Astrocyte of the hippocampus (primary cell): Measurements from ENCODE around the gene CCDC150.
"Not testable (repeated sequence)": the region's sequence is repeated elsewhere in the genome, so short reads cannot be mapped to it uniquely, and the experiment has no call there.

Experiments
- DNase-seq: peaks from one replicate; pipeline ENCODE4 v3.0.0; 2011; ENCODE audit warnings: low read depth, low spot score

Gene CCDC150

DNA sequence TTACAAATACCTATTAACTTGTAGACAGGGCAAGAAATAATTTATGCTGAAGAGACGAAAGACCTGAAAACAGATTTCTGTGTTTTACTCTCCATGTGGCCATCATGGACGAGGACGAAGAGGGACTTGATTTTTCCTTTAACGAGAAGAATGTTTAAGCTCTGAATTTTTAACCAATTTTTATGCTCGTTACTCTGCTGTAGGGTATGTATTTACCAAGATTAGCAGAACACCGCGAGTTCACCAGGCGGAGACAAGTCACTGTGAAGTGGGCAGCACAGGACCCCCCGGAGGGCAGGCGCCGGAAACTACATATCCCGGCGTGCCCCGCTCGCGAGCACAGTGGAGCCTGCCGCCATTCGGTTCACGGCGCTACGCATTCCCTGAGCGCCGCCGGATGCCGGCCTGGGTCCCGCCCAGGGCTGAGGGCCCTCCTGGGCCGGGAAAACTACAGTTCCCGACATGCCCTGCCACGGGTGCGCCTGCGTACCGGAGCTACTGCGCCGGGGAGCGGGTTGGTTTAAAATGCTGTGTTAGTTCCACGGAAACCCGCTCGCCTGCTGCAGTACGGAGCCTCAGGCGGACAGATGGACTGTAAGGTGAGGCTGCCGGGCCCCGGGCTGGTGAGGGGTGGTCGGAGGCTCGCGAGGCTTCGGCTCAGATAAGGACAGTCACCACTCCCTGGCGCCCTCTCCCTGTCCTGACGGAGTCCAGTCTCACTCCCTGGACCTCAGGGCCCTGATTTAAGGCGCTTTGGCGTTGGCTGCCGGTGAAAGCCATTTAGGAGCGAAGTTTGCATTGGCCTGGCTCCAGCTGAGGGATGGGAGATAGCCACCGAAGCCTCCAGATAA lies at the start of gene CCDC150:
CCDC150 (plus strand) TSS at position 536 of the 851 bp plus-strand sequence; CDS start at position 588, 52 bp downstream.
- peak; percentile 99 for DNase-seq

DNA sequence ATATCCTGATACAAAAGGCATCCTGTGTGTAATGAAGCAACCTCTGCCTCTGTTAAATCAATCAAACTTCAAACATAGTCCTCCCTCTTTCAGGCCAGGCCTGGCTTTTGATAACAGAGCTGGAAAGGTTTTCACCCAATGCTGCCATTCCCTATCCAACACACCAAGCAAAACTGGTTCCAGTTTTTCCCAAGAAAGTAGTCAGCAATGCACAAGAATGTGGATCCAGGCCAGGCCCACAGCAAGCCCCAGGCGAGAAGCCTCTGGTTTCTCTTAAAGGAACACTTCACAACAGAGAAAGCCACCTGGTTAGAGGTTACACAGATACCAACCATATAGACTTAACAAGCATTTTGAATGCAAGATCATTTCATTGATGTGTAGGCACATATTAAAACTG lies 49.2 kb upstream of the CCDC150 start:
- peak; percentile 73 for DNase-seq

DNA sequence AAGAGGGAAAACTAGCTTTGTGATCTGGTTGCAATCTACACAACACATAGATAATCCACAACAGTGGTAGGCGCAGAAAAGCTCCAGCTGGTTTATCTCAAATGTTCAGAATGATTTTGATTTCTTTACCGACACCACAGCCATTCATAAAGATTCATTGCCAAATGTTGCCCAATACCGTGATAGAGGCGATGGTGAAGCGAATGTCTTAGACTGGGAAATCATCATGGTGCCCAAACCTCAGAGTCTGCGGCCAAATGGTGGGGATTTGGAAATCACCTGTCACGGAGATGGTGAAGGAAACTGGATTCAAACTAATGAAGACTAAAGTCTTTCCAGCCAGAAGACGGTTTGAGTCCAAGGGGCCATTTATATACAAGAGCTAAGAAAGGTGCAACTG lies 48.5 kb upstream of the CCDC150 start:
- DNase-seq = no peak

DNA sequence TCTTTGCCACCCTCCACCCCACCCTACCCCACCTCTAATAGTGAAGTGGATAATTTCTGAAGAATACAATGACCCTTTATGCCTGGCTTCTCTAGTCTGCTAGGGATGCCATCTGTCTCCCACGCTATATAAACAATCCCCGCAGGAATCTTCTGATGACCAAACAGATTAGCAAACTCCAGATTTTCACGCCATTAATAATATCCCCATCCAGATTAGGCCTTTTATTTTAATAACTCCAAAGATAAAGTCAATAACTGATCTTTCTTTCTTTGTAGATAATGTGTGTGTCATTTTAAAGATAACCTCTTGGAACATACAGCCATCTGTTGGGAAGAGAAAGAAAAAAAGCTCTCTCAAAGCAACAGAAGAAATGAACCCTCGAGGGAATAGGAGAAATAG lies 47.9 kb upstream of the CCDC150 start:
- no peak for DNase-seq

DNA sequence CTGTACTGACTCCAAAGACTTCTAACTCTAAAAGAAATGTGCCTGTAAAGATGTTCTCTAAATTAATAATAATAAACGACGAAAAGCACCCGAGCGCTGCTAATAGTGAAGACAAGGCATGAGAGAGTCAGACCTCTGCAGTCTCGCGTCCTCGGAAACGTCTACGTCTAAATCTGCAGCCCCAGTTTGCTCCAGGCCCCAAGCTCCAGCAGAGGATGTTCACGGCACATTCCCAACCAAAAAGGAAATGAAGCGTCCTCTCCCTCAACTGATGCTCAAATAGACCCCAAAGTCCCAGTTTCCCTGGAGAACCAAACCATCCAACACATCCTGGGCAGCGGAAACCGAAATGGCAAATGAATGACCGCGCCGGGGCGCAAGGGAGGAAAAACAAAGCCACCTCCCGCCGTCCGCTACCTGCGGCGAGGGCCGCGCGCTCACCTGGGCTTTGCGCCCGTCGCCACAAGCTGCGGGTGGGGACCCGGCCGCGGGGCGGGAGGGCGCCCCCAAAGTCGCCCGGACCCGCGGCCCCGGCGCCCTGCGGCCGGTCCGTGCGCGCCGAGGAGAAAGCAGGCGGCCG lies 47.1 kb upstream of the CCDC150 start:
- peak; percentile 72 for DNase-seq

DNA sequence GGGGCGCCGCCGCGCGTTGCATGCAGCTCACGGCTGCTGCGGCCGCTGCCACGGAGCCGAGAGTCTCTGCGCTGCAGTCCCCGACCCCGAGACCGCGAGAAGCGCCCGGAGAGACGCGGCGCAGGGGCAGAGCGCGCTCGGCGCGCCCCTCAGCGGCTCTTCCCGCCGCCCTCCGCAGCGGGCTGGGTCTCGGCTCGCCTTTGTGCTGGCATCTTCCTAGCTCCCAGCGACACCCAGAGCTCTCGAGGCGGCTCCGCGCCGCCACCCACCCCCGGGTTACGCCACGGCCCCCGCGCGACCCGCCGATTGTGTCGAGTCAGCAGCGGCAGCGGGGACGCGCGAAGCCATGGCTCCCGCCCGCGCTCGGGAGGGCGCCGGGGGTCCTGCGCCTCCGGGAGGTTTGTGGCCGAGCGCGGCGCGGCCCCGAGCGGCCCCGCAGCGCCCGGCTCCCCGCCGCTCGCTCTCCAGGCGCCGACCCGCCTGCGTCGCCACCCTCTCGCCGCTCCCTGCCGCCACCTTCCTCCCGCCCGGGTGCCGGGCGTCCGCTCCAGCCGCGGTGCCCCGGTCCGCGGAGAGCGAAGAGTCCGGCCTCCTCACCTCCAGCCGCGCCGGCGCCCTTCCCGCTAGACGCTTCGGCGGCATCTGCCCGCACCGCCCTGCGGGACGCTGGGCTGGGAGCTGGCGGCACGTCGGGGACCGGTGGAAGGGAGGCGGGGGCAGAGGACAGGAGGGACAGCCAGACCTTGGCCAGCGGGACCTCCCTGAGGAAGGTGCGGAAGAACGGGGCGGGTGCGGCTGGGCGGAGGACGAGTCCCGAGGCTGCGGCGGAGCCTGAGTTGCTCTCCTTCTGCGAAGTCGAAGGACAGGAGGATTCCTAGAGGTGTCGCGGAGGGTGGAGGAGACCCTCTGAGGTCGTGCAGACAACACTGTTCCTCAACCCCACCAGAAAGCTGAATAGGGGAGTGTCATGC lies 46.3 kb upstream of the CCDC150 start, which contains the start of gene HECW2:
HECW2 (minus strand) TSS at position 644 of the 971 bp plus-strand sequence.
- peak; percentile 86 for DNase-seq

DNA sequence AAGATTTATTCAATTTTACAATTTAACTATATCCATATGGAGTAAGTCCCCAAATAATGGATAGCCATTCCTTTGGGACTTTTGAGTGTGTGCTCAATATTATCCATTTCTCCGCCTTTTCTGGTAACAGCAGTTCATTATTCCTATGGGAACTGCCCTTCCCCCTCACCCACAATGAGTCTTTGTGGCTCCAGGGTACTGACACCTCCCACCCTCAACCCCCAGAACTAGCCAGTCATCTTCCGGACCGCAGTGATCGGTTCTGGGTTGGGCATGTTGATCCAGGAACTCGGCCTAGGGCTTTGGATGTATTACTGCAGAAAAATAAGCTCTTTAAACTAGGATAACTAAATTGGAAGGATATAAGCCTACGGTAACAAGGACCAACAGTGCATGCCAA lies 45.4 kb upstream of the CCDC150 start:
- no peak for DNase-seq

DNA sequence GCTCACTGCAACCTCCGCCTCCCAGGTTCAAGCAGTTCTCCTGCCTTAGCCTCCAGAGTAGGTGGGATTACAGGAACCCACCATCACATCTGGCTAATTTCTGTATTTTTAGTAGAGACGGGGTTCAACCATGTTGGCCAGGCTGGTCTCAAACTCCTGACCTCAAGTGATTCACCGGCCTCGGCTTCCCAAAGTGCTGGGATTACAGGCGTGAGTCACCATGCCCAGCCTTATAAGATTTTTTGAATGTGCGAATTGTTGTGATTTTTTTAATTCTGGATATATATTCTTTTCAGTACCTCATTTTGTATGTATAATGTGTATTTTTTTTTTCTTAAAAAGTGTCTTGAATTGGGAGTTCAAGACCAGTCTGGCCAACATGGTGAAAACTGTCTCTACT lies 42.0 kb upstream of the CCDC150 start:
- DNase-seq = no peak

DNA sequence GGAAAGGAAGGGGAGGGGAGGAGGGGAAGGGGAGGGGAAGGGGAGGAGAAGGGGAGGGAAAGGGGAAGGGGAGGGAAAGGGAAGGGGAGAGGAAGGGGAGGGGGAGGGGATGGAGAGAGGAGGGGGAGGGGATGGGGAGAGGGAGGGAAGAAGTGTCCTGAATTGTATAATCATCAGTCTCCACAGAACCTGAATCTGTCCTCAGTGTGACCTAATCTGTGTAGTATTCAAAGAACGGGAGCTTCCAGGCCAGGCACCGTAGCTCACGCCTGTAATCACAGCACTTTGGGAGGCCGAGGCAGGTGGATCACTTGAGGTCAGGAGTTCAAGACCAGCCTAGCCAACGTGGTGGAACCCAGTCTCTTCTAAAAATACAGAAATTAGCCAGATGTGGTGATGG lies 41.1 kb upstream of the CCDC150 start:
- no peak for DNase-seq

DNA sequence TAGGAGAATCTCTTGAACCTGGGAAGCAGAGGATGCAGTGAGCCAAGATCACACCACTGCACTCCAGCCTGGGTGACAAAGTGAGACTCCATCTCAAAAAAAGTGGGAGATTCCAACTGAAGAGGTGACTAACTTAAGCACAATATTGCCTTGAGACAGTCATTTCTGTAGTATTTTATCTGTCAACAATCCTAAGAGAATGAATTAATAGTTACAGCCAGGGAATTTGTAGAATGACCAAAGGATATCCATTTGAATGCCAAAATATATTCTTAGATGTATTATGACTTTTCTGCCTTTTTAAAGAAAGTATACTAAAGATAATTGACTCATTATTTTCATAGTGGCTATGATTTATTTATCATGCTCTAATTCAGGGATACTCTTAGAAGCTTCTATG lies 40.7 kb upstream of the CCDC150 start:
- DNase-seq = no peak

DNA sequence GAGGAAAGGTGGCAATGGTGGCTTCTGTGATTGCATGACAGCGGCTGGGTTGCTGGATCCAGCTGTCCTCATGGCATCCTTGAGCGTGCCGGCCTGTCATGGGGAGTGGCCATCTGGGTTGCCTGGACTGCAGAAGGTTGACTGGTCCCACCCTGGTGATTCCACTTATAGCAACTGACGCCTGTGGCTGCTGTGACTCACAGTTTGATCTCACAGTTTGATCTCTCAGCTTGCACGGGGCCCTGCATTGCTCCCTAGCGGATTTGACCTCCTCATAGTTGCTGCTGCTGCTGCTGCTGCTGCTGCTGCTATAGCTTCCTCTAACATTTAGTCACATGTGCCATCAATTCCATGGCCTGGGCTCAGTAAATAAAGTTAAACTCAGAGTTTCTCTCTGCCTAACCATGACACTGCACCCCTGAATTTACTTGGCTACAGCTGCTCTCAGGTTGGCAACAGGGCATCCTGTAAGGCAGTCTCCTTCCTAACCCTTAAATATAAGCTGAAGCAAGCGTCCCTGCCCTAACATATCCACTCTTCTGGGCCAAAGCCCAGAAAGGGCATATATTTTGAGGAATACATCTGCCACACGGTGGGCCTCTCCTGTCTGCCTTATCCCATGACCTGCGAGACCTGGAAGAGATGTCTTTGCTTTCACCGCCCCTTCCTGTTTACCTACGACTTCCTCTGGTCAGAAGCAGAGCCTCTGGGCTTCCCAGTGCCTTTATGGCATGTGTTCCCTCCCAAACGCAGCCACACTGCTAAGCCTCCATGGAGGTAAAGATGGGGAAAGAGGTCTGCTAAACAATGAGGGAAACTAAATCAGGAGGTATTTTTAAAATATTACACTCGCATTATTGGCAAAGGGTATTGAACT lies 37.8 kb upstream of the CCDC150 start:
- peak; percentile 80 for DNase-seq

DNA sequence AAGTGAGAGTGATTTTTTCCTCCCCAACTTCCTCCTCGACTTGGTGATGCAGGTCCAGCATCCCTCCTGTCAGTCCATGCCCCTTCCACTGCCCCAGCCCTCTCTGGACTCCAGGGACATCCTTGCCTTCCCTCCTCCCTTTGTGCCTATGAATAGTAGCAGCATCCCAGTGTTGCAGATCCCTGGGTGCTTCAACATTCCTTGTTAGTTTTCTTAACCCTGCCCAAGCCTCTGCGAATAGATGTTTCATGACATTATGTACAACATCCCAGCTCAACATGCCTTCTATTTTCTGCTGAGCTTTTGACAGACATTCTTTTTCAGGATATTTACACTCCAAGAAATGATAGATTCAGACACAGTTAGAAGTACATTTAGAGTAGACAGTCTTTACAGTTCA lies 35.3 kb upstream of the CCDC150 start:
- DNase-seq = no peak

DNA sequence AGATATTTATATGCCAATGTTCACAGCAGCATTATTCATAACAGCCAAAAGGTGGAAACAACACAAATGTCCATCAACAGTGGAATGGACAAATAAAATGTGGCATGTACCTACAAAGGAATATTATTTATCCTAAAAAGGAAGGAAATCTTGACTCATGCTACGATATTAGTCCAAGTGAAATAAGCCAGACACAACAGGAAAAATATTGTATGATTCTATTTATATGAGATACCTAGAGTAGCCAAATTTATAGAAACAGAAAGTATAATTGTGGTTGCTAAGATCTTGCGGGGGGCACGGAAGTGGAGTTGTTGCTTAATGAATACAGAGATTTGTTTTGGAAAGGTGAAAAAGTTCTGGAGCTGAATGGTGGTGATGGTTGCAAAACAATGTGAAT lies 33.0 kb upstream of the CCDC150 start:
- no peak for DNase-seq

DNA sequence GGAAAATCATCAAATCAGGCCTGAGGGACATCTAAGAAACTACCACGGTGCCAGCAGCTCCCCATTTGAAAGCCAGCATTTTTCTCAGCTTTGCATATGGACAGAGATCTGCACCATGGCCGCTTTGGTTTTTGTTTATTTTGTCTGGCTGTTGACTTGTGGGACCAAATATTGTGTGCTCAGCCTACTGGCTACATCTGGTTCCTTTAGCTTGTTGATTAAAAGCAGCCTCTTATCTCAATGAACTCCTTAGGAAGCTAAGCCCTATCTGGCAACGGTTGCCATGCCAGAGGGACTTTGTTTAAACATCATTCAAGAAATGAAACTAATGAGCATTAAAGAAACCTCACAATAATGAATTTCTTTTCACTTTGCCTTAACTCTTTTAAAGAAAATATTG lies 32.4 kb upstream of the CCDC150 start:
- peak; percentile 6 for DNase-seq

DNA sequence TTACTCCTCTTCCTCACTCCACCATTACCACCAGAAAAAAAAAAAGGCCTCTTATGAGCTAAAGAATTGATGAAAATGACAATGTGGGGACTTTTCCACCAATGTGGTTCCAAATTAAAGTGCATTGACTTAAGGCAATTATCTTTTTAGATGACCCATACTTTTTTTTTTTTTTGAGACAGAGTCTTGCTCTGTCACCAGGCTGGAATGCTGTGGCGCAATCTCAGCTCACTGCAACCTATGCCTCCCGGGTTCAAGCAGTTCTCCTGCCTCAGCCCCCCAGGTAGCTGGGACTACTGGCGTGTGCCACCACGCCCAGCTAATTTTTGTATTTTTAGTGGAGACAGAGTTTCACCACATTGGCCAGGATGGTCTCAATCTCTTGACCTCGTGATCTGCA lies 31.6 kb upstream of the CCDC150 start:
- not testable (repeated sequence) for DNase-seq

DNA sequence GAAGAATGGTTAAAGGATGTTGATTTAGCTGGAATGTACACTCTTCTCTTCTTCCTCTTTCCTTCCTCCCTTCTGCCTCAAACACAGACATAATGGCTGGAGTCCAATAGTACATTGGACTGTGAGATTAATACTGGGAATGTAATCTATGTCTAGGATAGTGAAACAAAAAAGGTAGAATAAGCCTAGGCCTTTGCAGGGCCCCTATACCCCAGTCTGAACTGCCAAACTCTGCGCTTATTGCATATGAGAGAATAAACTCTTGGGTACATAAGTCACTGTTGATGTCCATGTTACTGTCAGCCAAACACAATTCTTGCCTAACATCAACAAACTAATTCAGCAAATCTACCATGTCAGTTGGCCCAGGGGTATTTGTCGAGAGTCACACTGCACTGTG lies 29.7 kb upstream of the CCDC150 start:
- DNase-seq = no peak

DNA sequence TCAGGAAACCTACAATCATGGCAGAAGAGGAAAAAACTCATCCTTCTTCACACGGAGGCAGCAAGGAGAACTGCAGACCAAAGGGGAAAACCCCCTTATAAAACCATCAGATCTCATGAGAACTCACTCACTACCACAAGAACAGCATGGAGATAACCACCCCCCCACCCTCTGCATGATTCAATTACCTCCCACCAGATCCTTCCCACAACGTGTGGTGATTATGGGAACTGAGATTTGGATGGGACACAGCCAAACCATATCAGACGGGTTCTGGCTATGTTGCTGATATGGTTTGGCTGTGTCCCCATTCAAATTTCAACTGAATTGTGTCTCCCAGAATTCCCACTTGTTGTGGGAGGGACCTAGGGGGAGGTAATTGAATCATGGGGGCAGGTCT lies 28.7 kb upstream of the CCDC150 start:
- DNase-seq = peak; percentile 19

DNA sequence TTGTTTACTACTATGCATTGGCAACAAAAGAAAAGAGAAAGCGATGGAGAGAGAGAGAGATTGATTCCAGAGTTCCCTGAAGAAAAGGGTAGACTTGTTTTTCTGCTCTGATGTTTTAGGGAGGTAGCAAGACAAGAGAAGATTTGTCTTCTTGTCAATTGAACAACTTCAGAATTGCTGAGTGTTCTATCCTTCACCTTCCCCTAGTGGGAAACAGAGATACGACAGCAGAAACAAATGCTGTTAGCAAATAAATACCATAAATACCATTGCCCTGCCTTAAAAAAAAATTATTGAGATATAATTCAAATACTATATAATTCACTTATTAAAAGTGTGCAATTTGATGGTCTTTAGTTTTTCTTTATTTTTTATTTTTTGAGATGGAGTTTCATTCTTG lies 26.2 kb upstream of the CCDC150 start:
- no peak for DNase-seq

DNA sequence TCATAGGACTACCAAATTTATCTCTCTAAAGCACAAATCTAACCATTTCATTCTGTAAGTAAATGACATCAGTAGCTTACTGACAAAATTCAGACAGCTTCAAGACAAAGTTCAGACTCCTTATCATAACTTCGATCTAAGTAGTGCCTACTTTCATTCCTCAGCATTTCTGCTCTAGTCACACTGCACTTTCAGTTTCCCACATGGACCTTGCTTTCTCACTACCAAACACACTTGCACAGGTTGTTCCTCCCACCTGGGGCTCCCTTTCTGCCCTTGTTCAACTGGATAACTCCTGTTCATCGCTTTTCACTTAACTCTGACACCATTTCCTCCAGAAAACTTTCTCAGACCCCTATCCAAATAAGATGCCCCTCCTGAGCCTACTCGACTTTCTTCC lies 22.1 kb upstream of the CCDC150 start:
- DNase-seq = no peak

DNA sequence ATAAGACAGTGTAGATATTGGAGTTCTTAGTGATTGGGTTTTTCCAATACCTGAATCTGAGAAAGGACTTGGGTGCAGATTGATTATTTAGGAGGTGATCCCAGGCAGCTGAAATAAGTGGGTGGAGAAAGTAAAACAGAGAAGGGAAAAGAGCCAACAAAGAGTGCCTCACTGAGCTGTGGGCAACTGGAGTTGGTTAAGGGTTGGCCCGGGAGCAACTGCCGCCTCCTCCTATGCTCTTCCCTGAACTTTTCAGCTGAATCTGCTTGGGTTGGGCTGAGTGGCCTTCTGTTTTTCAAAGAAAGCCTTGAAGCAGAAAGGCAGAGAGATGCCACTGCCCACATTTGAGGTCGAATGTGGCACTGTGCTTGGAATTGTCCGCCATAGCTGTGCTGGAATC lies 20.9 kb upstream of the CCDC150 start:
- no peak for DNase-seq

DNA sequence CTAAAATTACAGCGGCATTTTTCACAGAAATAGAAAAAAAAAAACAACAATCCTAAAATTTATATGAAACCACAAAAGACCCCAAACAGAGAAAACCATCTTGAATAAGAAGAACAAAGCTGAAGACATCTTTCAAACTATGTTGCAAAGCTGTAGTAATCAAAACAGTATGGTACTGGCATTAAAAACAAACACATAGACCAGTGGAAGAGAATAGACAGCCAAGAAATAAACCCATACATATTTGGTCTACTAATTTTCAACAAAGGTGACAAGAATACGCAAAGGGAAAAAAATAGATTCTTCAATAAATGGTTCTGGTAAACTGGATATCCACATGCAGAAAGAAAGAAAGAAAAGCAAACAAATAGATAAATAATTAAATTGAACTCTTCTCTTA lies 9.0 kb upstream of the CCDC150 start:
- DNase-seq = no peak
